HG02571 (cell line): Measurements from ENCODE around the gene ARPC1A.
"Not testable (repeated sequence)": the region's sequence is repeated elsewhere in the genome, so short reads cannot be mapped to it uniquely, and the experiment has no call there.

ENCODE experiments used
- ATAC-seq: cut with Tn5 transposase; IDR thresholded peaks from one replicate; pipeline ENCODE4 v1.9.1; 2021; ENCODE audit warnings: mild to moderate bottlenecking, moderate library complexity; ENCODE audit not compliant: unreplicated experiment

ARPC1A gene

DNA sequence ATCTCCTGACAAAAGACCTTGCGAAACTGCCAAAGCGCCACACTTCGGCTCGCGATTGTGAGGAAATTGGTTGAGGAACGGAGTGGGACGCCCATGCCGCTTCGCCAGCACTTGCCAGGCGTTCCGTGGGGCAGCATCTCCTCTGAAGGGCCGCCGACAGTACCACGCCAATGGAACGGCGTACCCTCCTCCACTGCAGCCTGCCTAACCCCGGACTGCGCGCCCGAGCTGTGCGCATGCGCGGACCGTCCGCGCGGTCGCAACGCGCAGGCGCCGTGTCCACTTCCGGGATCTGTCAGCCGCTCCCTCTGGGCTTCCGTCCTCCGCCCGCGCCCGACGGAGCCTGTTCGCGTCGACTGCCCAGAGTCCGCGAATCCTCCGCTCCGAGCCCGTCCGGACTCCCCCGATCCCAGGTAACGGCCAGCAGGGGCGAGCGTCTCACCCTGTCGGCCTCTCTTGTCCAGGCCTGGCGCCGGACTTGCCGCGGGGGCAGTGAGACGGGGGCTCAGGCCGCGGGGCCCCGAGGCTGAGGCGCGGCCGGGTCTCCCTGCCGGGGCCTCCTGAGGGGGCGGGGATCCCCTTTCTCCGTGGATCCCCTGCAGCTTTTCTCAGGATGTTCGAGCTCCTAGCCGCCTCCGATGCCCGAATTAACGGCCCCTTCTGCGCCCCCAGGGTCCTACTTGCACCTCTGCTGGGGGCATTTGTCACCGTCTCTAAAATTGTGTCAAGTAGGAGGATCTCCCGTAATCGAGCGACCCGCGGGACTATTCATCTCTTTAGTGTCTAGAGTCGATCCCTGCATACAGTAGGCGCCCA is at the start of gene ARPC1A:
TSS of gene ARPC1A (plus strand) at position 307 of the 816 bp plus-strand sequence. CDS start 7,456 bp downstream, outside the sequence.
- ATAC-seq = peak; percentile 95

DNA sequence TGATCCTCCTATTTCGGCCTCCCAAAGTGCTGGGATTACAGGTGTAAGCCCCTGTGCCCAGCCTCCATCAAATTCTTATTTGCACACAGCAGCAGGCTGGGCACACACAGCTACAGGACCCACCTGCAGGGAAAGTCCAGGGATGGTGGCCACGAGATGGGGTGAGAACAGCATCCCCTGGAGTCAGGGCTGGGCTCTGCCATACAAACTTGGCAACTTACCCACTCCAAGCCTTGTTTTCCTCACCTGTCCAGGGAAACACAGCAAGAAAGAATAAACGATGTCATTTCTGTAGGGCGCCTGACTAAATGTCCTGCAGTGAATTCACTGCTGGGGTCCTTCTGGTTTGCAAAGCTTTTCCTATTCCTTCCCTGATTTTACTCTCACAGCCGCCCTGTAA is 47.5 kb upstream of the ARPC1A start:
- no peak for ATAC-seq

DNA sequence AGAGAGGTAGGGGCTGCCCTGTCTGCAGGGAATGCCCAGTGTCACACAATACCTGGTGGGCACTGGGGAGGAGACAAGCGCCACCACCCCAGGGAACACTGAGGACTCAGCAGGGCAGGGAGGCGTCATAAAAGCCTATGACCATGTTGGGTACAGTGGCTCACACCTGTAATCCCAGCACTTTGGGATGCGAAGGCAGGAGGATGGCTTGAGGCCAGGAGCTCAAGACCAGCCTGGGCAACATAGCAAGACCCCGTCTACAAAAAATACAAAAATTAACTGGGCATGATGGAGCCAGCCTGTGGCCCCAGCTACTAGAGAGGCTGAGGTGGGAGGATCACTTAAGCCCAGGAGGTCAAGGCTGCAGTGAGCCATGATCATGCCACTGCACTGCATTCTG is 41.5 kb upstream of the ARPC1A start:
- not testable (repeated sequence) for ATAC-seq

DNA sequence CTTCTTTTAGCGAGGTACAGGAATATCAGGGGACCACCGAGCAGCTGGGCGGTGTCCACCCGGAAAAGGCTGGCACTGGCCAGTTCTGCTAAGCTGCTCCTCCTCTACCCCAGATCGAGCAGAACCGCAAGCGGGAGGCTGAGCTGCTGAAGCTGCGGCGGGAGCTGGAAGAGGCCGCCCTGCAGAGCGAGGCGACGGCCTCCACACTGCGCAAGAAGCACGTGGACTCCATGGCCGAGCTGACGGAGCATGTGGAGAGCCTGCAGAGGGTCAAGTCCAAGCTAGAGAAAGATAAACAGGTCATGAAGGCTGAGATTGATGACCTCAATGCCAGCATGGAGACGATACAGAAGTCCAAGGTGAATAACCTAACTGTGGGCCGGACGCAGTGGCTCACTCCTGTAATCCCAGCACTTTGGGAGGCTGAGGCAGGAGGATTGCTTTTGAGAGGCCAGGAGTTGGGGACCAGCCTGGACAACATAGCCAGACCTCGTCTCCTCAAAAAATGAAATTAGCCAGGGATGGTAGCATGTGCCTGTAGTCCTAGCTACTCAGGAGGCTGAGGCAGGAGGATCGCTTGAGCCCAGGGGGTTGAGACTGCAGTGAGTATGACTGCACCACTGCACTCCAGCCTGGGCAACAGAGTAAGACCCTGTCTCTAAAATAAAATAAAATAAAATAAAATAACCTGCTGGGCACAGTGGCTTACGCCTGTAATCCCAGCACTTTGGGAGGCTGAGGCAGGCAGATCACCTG is 37.7 kb upstream of the ARPC1A start:
- no peak for ATAC-seq

DNA sequence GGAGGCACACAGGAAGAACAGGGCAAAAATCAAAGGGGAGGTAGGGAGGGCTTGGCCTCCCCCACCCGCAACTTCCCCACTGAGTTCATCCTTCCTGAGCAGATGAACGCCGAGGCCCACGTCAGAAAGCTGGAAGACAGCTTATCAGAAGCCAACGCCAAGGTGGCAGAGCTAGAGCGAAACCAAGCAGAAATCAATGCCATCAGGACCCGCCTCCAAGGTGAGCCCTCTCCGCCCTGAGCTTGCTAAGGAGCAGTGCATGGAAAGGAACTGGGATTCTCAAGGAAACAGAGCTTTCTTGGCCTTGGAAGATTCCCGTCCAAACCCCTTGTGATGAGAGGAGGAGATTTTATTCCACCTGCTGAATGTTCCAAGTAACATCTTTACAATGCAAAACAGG is 36.5 kb upstream of the ARPC1A start:
- no peak for ATAC-seq

DNA sequence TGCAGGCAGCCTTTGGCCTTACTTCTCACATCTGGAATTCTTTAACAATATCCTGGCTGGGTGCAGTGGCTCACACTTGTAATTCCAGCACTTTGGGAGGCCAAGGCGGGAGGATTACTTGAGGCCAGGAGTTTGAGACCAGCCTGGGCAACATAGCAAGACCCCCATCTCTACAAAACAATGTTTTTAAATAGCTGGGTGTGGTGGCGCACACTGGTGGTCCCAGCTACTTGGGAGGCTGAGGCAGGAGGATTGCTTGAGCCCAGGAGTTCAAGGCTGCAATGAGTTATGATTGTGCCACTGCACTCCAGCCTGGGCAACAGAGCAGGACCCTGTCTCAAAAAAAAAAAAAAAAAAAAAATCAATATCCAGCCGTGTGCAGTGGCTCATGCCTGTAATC is 35.5 kb upstream of the ARPC1A start:
- not testable (repeated sequence) for ATAC-seq

DNA sequence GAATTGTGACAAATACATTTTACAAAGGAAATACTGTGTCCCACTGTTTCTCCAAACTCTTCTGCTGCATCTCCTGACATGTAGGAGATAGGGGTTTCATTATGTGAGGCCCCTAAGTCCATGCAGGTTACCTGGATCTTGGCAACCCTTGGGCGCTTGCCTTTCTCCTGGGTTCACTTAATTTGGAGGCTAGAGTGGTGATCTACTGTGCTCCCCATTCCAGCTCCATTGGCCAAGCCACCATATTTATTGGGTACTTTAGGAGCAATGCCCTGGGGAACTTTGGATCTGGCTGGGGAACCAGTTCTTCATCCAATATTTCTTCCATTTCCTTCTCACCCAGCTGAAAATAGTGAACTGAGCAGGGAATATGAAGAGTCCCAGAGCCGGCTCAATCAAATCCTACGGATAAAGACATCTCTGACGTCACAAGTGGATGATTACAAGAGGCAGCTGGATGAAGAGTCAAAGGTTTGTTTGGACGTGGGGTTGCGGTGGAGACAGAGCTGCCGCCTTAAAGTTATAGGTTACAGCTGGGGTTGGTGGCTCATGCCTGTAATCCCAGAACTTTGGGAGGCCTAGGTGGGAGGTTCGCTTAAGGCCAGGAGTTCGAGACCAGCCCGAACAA is 34.6 kb upstream of the ARPC1A start:
- no peak for ATAC-seq

DNA sequence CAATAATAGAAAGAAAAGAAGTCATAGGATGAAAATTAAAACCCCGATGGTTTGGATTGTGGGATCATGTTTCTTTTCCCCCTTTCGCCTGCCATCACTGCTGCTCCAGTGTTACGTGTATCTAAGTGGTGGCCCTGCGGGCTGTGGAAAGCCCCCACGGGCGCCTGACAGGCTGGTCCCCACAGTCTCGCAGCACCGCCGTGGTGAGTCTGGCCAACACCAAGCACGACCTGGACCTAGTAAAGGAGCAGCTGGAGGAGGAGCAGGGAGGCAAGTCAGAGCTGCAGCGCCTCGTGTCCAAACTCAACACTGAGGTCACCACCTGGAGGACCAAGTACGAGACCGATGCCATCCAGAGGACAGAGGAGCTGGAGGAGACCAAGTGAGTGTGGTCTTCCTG is 33.6 kb upstream of the ARPC1A start:
- ATAC-seq = no peak

DNA sequence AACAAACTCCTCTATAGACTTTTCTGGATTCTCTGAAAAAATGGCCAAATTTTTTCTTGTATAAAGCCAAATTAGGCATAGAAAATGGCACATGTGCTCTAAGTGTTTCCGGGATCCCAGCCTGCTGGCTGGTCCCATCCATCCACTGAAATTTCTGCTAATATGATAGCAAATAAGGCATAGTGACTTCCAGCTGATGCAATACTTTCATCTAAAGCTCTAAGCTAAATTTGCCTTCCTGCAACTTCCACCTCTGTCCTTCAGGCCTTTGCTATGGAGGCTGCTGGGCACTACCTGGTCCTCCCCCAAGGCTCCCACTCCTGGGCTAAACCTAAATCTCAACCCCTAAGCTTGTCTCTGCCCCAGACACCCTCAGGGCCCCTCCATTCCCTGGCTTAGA is 32.5 kb upstream of the ARPC1A start:
- ATAC-seq = no peak

DNA sequence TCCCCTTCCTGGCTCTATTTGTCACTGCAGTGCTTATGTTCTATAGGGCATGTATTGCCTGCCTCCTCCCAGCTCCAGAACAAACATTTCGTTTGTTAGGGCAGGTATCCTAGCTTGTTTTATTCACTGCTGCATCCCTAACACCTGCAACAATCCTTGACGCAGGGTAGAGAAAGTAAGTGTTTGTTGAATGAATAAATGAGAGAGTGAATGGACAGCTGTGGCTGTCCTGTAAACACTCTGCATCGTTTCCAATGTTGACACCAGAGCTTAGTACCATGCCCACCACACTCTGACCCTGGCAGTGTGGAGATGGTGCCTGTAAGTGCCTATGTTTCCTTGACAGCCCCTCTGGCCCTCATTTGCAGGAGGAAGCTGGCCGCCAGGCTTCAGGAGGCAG is 32.0 kb upstream of the ARPC1A start:
- no peak for ATAC-seq

DNA sequence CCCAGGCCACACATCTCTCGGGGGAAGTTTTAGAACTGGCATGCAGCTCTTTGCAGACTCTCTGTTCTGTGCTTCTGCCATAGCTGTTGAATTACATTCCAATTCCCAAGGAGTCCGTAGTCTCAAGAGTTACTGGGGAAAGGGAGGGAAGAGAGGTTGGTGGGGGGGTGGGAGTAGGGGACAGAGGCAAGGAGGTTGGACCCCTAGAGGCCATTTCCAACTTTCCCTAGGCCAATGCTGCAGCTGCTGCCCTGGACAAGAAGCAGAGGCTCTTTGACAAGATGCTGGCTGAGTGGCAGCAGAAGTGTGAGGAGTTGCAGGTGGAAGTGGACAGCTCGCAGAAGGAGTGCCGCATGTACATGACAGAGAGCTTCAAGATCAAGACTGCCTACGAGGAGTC is 29.2 kb upstream of the ARPC1A start:
- no peak for ATAC-seq

DNA sequence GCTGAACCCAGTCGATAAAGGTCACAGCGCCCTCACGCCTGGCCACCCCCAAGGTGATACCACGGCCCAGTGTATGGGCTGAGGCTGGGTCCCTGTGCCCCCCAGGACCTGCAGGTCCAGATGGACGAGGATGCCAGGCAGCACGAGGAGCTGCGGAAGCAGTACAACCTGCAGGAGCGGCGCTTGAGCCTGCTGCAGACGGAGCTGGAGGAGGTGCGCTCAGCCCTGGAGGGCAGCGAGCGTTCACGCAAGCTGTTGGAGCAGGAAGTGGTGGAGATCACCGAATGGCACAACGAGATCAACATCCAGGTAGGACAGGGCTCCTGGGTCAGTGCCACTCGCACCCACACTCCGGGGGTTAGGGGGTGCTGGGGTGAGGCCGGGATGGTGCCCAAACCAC is 24.2 kb upstream of the ARPC1A start:
- no peak for ATAC-seq

DNA sequence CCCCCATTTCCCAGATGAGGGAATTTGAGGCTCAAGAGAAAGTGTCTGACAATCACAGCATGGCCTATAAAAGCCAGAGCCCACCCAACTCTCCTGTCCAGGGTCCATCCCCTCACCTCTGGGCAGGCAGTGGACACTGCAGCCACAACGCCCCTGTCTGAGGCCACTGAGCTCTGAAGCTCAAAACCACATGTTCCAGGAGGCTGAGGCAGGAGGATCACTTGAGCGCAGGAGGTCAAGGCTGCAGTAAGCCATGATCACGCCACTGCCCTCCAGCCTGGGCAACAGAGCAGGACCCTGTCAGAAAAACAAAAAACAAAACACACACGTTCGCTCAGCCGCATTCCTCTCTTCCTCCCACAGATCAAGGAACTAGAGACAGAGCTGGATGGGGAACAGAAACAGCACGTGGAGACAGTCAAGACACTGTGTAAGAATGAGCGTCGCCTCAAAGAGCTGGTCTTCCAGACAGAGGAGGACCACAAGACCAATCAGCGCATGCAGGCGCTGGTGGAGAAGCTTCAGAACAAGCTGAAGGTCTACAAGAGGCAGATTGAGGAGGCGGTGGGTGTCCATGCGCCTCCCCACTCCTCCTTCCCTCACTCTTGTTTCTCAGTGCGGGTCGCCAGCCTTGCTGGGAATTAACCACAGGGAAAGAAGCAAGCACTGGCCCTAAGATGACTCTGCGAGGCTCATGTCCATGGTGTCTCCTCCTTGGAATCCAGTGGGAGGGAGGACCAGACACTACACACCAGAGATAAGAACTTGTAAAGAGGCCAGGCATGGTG is 20.0 kb upstream of the ARPC1A start:
- no peak for ATAC-seq

DNA sequence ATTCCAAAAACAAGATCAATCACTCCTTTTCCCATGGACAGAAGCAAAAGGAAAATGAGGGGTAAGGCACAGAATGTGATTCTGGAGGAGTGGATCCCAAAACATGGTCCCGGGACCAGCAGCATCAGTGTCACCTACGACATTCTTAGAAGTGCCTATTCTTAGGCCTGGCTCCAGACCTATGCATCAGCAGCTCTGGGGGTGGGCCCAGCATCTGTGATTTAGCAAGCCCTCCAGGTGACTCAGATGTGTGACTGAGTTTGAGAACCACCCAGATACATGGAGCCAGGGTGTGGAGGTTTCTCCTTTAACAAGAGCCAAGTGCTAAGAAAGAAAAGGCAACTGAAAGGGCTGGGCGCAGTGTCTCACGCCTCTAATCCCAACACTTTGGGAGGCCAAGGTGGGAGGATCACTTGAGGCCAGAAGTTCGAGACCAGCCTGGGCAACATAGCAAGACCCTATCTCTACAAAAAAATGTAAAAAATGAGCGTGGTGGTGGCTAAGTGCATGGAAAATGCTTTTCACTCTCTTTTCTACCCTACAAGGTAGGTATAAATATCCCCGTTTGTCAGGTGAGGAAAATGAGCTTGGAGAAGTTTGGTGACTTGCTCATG is 17.1 kb upstream of the ARPC1A start:
- ATAC-seq = no peak

DNA sequence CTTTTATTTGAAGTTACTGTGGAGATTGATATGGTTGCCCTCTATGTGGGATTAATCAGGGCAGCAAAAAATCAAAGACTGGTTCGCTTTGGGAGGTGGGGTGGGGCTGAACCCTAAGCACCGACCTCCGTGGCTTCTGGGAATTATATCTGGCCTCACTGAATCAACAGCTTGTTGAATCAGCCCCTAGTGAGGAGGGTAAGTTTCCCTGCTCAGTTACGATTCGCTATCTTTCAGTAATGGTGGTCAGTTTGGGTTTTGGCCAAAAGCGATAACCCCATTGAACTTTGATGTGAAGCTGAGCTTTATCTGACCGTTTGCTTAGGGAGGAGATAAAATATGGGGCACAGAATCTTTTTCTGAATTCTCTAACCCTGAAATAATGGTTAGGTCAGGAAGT is 16.6 kb upstream of the ARPC1A start:
- ATAC-seq = no peak

DNA sequence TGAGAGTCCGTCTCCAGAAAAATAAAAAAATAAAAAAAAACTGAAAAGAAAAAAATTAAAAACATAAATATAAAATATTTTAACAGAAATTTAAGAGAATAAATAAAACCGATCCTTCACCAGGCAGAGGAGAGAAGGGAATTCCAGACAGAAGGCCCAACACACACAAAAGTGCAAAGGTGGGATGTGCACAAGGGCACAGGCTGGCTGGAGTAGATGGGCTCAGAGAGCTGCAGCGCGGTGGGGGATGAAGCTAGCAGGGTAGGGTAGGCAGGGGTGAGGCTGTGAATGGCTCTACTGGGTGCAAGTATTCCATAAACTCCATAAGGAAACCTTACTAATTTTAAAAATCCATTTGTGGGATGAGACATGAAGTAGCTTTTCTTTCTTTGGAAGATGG is 15.7 kb upstream of the ARPC1A start:
- no peak for ATAC-seq

DNA sequence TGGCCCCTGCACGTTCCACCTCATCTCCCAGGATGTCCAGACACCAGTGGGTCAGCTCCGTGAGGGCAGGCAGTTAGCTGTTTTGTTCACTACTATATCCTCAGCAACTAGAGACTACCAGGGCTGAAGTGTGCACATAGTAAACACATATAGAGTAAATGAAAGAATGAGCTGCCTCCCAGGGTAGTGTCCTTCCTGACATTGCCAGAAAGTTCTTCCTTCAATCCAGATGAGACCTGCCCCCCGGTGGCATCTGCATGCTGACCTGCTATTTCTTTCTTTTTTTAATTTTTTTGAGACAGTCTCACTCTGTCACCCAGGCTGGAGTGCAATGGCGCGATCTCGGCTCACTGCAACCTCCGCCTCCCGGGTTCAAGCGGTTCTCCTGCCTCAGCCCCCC is 14.0 kb upstream of the ARPC1A start:
- no peak for ATAC-seq

DNA sequence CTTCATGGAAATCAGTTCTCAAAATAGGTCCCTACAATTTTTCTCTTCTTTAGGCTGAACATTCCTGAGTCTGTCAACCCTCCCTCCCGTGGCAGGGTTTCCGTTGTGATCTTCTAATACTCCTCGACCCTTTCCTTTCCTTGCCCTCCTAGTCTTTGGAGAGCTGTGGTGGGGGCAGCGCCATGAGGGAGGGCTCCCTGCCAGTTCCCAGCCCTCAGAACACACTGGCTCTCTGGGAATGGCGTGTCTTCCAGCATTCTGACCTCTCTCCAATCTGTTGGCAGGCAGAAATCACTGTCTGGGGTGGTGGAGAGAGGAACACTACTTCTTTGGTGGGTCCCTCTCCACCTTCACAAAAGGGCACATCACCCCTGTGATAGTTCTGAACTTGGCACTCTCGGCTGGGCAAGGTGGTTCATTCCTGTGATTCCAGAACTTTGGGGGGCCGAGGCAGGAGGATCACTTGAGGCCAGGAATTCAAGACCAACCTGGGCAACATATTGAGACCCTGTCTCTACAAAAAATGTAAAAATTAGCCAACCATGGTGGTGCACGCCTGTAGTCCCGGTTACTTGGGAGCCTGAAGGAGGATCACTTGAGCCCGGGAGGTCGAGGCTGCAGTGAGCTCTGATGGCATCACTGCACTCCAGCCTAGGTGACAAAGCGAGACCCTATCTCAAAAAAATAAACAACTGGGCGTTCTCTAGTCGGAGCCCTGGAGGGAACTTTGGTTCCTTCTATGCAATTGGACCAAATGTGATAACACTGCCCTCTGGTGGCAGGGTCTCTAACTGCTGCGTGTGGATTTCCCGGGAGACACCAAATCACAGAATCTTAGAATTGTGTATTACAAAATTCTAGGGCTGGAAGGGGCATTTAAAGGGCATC is 13.1 kb upstream of the ARPC1A start:
- no peak for ATAC-seq

DNA sequence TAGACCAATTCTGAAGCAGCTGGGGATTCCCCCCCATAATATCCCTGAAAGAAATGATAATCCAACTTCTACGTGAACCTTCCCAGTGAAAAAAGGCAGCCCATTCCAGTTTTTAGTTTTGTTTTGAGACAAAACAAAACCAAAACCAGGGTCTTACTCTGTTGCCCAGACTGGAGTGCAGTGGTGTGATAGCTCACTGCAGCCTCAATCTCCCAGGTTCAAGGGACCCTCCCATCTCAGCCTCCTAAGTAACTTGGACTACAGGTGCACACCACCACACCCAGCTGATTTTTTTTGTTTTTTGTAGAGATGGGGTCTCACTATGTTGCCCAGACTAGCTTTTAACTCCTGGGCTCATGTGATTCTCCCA is 12.5 kb upstream of the ARPC1A start:
- ATAC-seq = no peak

DNA sequence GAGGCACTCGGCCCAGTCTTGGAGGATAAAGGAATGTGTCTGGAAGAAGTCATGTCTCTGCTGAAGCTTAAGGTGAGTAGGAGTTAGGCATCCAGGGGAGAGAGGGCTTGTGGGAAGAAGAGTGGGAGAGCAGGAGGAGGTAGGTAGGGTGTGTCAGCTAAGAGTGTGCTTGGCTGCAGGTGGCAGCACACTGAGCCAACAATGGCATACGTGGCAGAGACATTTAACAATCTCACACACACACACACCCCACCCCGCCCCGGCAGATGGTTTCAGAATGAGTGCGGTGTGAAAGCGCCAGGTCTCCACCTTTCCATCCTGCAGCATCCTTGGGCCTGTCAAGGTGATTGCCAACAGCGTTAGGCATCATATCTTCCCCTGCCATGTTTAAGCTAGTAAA is 11.2 kb upstream of the ARPC1A start:
- no peak for ATAC-seq
